IPS-18a (cell line): ENCODE measurements around the gene GPD2.
"Not testable (repeated sequence)": the region's sequence is repeated elsewhere in the genome, so short reads cannot be mapped to it uniquely, and the experiment has no call there.

Experiments
- H3K27ac ChIP-seq: one replicate; pipeline ENCODE4 v1.5.1; 2013; ENCODE audit warnings: low read length
- H3K27me3 ChIP-seq: one replicate; pipeline ENCODE4 v1.6.1; 2013; ENCODE audit warnings: mild to moderate bottlenecking, low read length; ENCODE audit not compliant: control insufficient read depth, insufficient read depth
- H3K36me3 ChIP-seq: one replicate; pipeline ENCODE4 v1.6.1; 2013; ENCODE audit warnings: low read depth, low read length; ENCODE audit not compliant: control insufficient read depth
- H3K4me1 ChIP-seq: one replicate; pipeline ENCODE4 v1.6.1; 2013; ENCODE audit warnings: low read depth, low read length; ENCODE audit not compliant: control insufficient read depth
- H3K4me3 ChIP-seq: one replicate; pipeline ENCODE4 v1.5.1; 2013; ENCODE audit warnings: low read length
- H3K9ac ChIP-seq: one replicate; pipeline ENCODE4 v1.6.1; 2013; ENCODE audit warnings: mild to moderate bottlenecking, low read length, moderate library complexity
- H3K9me3 ChIP-seq: one replicate; pipeline ENCODE4 v1.6.1; 2013; ENCODE audit warnings: low read depth, low read length; ENCODE audit not compliant: control insufficient read depth

The GPD2 gene

DNA sequence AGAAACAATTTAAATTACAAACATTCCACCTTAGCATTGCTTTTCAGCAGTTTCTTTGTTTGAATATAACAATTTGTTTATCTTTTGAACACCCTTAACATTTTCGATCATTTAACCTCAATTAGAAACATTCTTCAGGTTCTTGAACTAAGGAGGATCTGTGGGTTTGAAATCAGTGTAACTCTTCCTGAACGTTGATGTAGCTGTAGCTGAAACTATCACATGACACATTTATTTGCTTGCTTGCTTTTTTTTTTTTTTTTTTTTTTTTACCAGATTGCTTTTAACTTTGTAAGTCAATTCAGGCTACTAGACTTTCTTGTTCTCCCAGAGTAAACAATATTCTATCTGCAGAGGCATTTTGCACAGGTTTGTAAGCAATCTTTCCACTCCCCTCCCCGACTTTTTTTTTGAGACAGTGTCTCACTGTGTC is 47.6 kb downstream of the GPD2 start:
- H3K4me1 ChIP-seq: peaks cover 5% of the 10 kb centered on the region
- no peak overlapping the region for H3K9ac ChIP-seq
- no peaks in the 10 kb centered on the region for H3K9me3 ChIP-seq
- no peaks in the 10 kb centered on the region for H3K27me3 ChIP-seq
- no peak overlapping the region for H3K4me3 ChIP-seq
- no peak overlapping the region for H3K27ac ChIP-seq
- no peaks in the 10 kb centered on the region for H3K36me3 ChIP-seq

DNA sequence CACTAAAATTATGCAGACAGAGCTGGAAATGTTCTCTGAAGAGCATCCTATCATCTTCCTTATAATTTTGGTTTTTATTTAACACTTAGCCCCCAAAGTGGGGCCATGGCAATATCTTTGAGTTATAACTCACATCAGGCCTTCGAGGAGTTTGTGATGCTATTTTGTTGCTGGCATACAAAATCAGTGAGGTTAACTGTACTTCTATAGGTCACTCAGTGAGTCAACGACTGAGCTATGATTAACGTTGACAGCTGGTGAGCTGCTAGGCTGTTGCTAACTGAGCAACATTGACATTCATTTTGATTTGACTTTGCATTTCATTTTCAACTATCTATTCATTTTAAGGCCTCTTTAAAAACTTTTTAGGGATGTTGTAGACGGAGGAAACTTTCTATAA is 50.0 kb downstream of the GPD2 start:
- H3K27ac ChIP-seq: no peak overlapping the region

DNA sequence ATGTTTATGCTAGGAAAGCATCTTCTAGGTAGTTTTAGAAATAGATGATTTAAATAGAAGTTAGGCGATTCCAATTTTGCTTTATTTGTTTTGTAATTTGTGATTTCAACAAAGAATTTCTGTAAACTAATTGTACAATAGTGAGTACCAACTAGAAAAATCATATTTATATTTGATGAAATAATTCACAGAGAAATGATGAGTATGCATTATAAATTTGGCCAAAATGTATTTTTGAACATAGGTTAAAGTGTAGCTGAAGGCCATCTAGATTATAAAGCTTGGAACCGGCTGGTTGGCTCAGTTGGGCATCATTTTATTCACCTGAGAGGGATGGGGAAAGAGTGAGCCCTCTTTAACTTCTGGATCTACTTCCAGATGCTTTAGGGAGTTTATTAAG is 50.4 kb downstream of the GPD2 start:
- Histone ChIP-seq H3K36me3 (no peaks in the 10 kb centered on the region), H3K4me3 (no peak overlapping the region), H3K27me3 (no peaks in the 10 kb centered on the region), H3K9me3 (no peaks in the 10 kb centered on the region), H3K27ac (no peak overlapping the region), H3K9ac (no peak overlapping the region), H3K4me1 (peaks cover 5% of the 10 kb centered on the region)

More for the DNA sequence above, 50.0 kb downstream of the GPD2 start:
- Histone ChIP-seq H3K9ac (no peak overlapping the region), H3K36me3 (no peaks in the 10 kb centered on the region), H3K4me1 (peaks cover 5% of the 10 kb centered on the region), H3K4me3 (no peak overlapping the region), H3K27me3 (no peaks in the 10 kb centered on the region), H3K9me3 (no peaks in the 10 kb centered on the region)

DNA sequence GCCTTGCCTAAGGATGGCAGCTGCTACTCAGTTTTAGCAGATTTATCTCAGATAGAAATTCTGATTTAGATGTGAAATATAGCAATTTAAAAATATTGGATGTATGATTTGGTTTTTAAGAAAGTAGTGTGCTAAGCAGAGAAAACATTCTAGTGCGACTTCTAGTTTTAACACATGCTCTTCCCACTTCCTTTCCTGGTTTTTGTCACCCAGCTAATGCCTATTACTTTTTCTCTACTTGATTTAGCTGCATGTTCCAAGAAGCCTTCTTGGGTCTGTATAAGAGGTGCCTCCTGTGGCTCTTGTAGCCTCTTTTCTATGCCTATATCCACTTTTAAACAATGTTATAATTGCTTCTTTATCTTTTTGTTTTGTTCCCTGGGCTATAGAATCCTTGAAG is 53.0 kb downstream of the GPD2 start:
- Histone ChIP-seq H3K27ac (no peak overlapping the region), H3K9me3 (no peaks in the 10 kb centered on the region), H3K27me3 (no peaks in the 10 kb centered on the region), H3K36me3 (no peaks in the 10 kb centered on the region), H3K4me1 (no peaks in the 10 kb centered on the region), H3K9ac (no peak overlapping the region), H3K4me3 (no peak overlapping the region)

DNA sequence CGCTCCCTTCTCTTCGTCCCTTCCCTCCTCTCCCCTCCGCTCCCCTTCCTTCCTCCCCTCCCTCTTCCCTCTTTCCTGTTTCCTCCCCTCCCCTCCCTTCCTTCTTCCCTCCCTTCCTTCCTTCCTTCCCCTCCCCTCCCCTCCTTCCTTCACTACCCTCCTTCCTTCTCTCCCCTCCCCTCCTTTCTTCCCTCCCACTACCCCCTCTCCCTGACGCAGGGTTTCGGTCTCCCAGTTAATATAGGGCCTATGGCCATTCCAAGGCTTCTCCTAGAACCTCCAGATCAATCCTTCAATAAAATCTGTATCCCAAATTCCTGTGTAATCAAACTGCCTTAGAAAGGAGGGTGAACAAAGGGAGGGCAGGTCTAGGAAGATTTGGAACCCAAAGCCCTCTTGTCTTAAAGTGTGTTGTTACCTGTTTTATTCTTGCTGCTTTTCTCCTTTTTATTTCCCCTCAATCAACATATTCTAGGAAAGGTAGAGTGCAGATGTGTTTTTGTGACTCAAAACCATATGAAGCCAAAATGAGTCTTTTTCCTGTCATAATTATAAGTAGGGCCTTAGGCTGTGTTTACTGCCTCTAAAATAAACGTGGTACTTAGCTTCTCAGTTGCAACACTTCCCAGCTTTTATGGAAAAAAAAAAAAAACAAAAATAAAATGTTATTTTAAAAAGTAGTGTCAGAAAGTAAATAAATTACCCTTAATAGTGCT is 53.7 kb downstream of the GPD2 start:
- H3K4me3 ChIP-seq: no peak overlapping the region
- no peak overlapping the region for H3K27ac ChIP-seq
- H3K9me3 ChIP-seq: no peaks in the 10 kb centered on the region
- no peak overlapping the region for H3K9ac ChIP-seq
- no peaks in the 10 kb centered on the region for H3K4me1 ChIP-seq
- H3K27me3 ChIP-seq: no peaks in the 10 kb centered on the region
- no peaks in the 10 kb centered on the region for H3K36me3 ChIP-seq

DNA sequence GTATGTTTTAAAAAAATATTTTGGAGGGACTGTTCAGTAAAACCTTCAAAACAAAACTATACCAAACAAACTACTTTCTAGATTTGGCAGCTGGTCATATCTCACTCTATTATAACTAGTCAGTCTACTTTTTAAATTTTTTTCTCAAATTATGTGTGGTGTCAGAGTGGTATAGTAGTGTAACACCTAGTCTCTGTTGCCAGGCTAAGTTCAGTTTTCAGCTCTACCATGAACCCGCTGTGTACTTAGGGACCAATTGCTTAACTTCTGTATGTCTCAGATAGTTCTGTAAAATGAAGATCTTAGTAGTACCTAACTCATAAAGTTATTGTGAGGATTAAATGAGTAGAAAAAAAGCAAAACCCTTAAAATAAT is 54.3 kb downstream of the GPD2 start:
- no peaks in the 10 kb centered on the region for H3K36me3 ChIP-seq
- no peaks in the 10 kb centered on the region for H3K4me1 ChIP-seq
- H3K9ac ChIP-seq: no peak overlapping the region
- no peak overlapping the region for H3K4me3 ChIP-seq
- no peak overlapping the region for H3K27ac ChIP-seq
- H3K9me3 ChIP-seq: no peaks in the 10 kb centered on the region
- H3K27me3 ChIP-seq: no peaks in the 10 kb centered on the region

DNA sequence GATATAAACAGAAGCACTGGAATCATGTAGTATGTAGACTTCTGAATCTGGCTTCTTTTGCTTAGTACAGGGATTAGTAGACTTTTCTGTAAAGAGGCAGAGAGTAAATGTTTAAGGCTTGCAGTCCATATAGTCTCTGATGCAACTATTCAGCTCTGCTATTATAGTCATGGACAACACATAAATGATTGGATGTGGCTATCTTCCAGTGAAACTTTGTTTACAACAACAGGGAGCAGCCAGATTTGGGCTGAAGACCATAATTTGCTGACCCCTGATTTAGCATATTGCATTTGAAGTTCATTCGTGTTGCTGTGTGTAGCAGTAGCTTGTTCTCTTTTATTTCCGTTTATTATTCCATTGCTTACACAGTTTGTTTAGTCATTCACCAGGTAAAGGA is 55.0 kb downstream of the GPD2 start:
- Histone ChIP-seq H3K27me3 (no peaks in the 10 kb centered on the region), H3K36me3 (no peaks in the 10 kb centered on the region), H3K9me3 (no peaks in the 10 kb centered on the region), H3K27ac (no peak overlapping the region), H3K4me3 (no peak overlapping the region), H3K4me1 (no peaks in the 10 kb centered on the region), H3K9ac (no peak overlapping the region)

DNA sequence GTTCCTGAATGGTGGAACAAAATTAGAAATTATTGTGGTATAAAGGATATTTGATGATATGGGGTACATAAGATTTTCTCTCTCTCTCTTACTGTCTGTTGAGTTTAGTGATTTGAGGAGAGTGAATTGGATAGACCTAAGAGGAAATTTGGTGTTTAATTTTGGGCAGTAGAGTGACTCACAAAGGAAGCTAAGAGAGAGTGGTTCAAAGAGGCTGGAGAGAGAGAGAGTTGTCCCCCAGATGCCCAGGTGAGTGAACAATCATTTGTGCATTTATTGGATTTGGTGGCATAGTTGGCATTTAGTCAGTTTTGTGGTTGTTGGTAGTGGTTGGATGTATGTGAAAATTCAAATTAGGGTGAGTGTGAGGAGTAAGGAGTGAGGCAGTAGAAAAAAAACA is 56.8 kb downstream of the GPD2 start:
- Histone ChIP-seq H3K9ac (no peak overlapping the region), H3K4me3 (no peak overlapping the region), H3K27me3 (no peaks in the 10 kb centered on the region), H3K4me1 (no peaks in the 10 kb centered on the region), H3K36me3 (no peaks in the 10 kb centered on the region), H3K9me3 (no peaks in the 10 kb centered on the region), H3K27ac (no peak overlapping the region)

DNA sequence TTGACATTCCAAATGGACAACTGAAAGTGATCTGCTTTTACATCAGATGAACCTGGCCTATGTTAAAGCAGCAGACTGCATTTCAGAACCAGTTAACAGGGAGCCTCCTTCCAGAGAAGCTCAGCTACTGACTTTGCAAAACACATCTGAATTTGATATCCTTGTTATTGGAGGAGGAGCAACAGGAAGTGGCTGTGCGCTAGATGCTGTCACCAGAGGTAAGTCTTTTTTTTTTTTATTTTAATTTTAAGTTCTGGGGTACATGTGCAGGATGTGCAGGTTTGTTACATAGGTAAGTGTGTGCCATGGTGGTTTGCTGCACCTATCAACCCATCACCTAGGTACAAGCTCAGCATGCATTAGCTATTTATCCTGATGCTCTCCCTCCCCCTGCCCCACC is 59.8 kb downstream of the GPD2 start:
- not testable (repeated sequence) for H3K9ac ChIP-seq, H3K36me3 ChIP-seq, H3K27ac ChIP-seq, H3K27me3 ChIP-seq, H3K9me3 ChIP-seq, H3K4me3 ChIP-seq, H3K4me1 ChIP-seq

DNA sequence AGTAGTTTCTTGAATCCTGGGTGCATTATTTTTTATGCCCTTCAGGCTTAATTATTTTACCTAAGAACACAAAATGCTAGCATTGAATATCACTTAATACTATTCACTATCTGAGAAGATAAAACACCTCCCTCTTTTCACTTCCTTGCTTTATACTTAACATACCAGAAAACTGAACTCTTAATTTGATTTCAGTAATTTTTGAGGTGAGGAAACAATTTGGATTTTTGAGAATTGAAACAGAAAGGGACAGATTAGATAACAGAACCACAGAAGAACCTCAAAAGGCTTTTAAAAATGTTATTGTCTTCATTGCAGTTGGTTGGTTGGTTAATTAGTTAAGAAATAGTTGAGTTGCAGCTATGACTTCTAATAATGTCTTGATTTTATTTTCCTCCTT is 69.5 kb downstream of the GPD2 start:
- Histone ChIP-seq H3K9ac (no peak overlapping the region), H3K4me3 (no peak overlapping the region), H3K27ac (no peak overlapping the region), H3K4me1 (no peaks in the 10 kb centered on the region), H3K27me3 (no peaks in the 10 kb centered on the region), H3K9me3 (no peaks in the 10 kb centered on the region), H3K36me3 (no peaks in the 10 kb centered on the region)

DNA sequence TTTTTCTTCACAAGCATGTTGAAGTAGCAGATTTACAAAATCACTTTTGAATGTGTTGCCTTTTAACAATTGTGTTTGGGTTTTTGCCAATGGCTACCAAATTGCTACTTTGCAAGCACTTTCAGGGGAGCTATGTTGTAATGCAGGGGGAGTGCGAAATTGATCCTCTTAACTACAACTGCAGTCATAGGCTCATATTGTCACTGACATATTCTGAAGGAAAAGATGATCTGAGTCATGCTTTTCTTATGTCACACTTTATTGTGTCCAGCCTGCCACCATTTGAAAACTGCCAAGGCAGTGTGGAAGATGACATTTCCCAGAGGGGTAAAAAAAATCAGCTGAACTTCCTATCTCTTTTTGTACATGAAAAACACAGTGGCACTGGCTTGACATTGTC is 74.9 kb downstream of the GPD2 start:
- H3K9ac ChIP-seq: no peak overlapping the region
- no peaks in the 10 kb centered on the region for H3K4me1 ChIP-seq
- H3K4me3 ChIP-seq: no peak overlapping the region
- H3K36me3 ChIP-seq: peaks cover 2% of the 10 kb centered on the region
- no peaks in the 10 kb centered on the region for H3K27me3 ChIP-seq
- no peaks in the 10 kb centered on the region for H3K9me3 ChIP-seq
- H3K27ac ChIP-seq: no peak overlapping the region

DNA sequence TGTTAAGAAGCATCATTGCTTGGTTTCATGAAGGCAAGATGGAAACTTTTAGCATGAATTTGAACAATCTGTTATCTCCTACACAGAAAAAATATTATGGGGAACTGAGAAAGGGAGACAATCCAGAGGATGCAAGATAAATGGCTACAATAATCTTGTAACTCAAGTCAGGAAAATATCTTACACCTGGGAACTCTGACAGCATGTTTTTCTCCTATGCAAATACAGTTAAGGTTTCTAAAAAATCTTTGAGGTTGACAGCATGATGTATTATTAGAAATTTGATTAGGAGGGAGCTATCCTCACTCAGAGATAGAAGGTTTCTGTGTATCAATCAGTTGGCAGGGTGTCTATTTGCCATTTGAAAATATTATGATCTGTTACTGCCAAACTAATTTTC is 75.6 kb downstream of the GPD2 start:
- no peaks in the 10 kb centered on the region for H3K27me3 ChIP-seq
- no peak overlapping the region for H3K27ac ChIP-seq
- no peak overlapping the region for H3K9ac ChIP-seq
- H3K9me3 ChIP-seq: no peaks in the 10 kb centered on the region
- H3K36me3 ChIP-seq: peaks cover 2% of the 10 kb centered on the region
- H3K4me1 ChIP-seq: no peaks in the 10 kb centered on the region
- H3K4me3 ChIP-seq: no peak overlapping the region
